Peyer's patch (tissue), 4 donors: ENCODE measurements around the gene IGF1R. TPM values are rescaled to one million over a fixed set of nuclear protein-coding genes. Genes with fewer than 3 reads are reported as not detected.

Experiments used
- DNase-seq, 3 donors: peaks; one replicate each; pipeline ENCODE4 v3.0.0-alpha.2; 2017 to 2019
- H3K27ac ChIP-seq, 4 donors: fragments of 200-600 bp; sonication (generic); one replicate each; pipeline ENCODE4 v1.5.1; 2016 to 2019
- H3K27me3 ChIP-seq, 2 donors: fragments of 200-600 bp; sonication (generic); one replicate each; pipeline ENCODE4 v1.5.1; 2019
- H3K36me3 ChIP-seq, 3 donors: fragments of 200-600 bp; sonication (generic); one replicate each; pipeline ENCODE4 v1.5.1; 2016 to 2019
- H3K4me1 ChIP-seq, 4 donors: fragments of 200-600 bp; sonication (generic); one replicate each; pipeline ENCODE4 v1.5.1; 2016 to 2019
- H3K4me3 ChIP-seq, 4 donors: fragments of 200-600 bp; sonication (generic); 1 replicate in 3 of 4; 2 replicates in 1 of 4; pipeline ENCODE4 v1.5.1; 2016 to 2019; ENCODE audit warnings: mild to moderate bottlenecking in 1 of 4
- H3K9me3 ChIP-seq, 4 donors: fragments of 200-600 bp; sonication (generic); one replicate each; pipeline ENCODE4 v1.5.1; 2016 to 2019; ENCODE audit warnings: mild to moderate bottlenecking in 1 of 4
- POLR2A ChIP-seq, 2 donors: fragments of 450-650 bp; IDR thresholded peaks; one replicate each; pipeline ENCODE4 v1.5.1; 2017; ENCODE audit warnings: antibody characterized with exemption in 2 of 2, mild to moderate bottlenecking in 2 of 2, moderate library complexity in 2 of 2
- total RNA-seq, 4 donors: library from RNA; depleted of rRNA; stranded (reverse); fragments of >200 nt; gene quantifications; one replicate each; pipeline ENCODE4 v1.1.0, GENCODE V29; 2016
- TF ChIP-seq, protein P1 (sequence below), 6 experiments: fragments of 450-650 bp in 4 of 6; fragments of 200-600 bp in 2 of 6; sonication (generic) in 1 of 6; IDR thresholded peaks; one replicate each; pipeline ENCODE4 v1.5.1; 2017 to 2019; ENCODE audit warnings: antibody characterized with exemption in 6 of 6, mild to moderate bottlenecking in 3 of 6, moderate library complexity in 1 of 6

IGF1R gene
- total RNA-seq, 4 donors from 2014 or later = 29.6 to 176 (median 88.1) TPM

DNA sequence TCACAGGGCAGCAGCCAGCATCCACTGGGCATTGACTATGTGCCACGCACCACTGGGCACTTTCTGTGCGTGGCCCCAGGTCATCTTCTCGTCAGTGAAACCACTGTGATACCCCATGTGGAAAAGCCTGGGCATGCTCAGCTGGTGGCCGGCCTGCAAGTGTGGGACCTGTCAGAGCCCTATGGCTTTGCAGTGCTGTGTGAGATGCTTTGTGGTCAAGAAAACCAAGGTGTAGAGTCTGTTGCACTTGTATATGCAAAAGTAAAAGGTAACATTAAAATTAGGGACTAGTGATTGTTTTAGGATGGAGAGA lies 289.7 kb downstream of the IGF1R start:
- H3K4me1 ChIP-seq = no peaks in the 10 kb centered on the region

DNA sequence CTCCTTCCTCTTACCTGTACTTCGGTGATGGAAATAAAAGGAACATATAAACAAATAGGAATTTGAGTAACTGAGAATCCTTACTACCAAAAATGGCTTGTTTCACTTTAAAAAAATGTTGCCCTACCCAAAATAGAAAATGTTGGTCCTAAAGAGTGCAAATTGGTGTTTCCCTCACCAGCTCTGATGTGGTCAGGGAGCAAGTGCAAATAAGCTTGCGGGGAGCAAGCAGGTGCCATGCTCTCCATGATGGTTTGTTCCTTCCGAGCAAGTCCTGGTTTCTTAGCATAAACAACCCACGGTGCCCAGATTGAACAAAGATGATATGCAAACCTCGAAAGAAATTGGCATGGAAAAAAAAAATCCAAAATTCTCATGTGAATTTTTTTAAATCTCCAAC lies 290.5 kb downstream of the IGF1R start:
- DNase-seq = no peak
- no peak overlapping the region for H3K27ac ChIP-seq
- no peaks in the 10 kb centered on the region for H3K27me3 ChIP-seq
- H3K4me3 ChIP-seq = no peak overlapping the region
- no peaks in the 10 kb centered on the region for H3K4me1 ChIP-seq
- peaks cover 0 to 50% (median 0%) of the 10 kb centered on the region in 3 donors for H3K36me3 ChIP-seq
- TF ChIP-seq POLR2A (IDR thresholded peaks at IDR 0.05) = no peak
- TF ChIP-seq, protein P1, sequence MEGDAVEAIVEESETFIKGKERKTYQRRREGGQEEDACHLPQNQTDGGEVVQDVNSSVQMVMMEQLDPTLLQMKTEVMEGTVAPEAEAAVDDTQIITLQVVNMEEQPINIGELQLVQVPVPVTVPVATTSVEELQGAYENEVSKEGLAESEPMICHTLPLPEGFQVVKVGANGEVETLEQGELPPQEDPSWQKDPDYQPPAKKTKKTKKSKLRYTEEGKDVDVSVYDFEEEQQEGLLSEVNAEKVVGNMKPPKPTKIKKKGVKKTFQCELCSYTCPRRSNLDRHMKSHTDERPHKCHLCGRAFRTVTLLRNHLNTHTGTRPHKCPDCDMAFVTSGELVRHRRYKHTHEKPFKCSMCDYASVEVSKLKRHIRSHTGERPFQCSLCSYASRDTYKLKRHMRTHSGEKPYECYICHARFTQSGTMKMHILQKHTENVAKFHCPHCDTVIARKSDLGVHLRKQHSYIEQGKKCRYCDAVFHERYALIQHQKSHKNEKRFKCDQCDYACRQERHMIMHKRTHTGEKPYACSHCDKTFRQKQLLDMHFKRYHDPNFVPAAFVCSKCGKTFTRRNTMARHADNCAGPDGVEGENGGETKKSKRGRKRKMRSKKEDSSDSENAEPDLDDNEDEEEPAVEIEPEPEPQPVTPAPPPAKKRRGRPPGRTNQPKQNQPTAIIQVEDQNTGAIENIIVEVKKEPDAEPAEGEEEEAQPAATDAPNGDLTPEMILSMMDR (IDR thresholded peaks at IDR 0.05) = no peak
- no peaks in the 10 kb centered on the region for H3K9me3 ChIP-seq

More for the DNA sequence above, 289.7 kb downstream of the IGF1R start:
- peak in 1 of 3 donors; percentile 21 for DNase-seq
- H3K9me3 ChIP-seq = no peaks in the 10 kb centered on the region
- no peak overlapping the region for H3K4me3 ChIP-seq
- no peak overlapping the region for H3K27ac ChIP-seq
- no peaks in the 10 kb centered on the region for H3K27me3 ChIP-seq
- TF ChIP-seq POLR2A (IDR thresholded peaks at IDR 0.05) = no peak
- TF ChIP-seq, protein P1 (IDR thresholded peaks at IDR 0.05) = no peak
- H3K36me3 ChIP-seq = peaks cover 0 to 50% (median 0%) of the 10 kb centered on the region in 3 donors

DNA sequence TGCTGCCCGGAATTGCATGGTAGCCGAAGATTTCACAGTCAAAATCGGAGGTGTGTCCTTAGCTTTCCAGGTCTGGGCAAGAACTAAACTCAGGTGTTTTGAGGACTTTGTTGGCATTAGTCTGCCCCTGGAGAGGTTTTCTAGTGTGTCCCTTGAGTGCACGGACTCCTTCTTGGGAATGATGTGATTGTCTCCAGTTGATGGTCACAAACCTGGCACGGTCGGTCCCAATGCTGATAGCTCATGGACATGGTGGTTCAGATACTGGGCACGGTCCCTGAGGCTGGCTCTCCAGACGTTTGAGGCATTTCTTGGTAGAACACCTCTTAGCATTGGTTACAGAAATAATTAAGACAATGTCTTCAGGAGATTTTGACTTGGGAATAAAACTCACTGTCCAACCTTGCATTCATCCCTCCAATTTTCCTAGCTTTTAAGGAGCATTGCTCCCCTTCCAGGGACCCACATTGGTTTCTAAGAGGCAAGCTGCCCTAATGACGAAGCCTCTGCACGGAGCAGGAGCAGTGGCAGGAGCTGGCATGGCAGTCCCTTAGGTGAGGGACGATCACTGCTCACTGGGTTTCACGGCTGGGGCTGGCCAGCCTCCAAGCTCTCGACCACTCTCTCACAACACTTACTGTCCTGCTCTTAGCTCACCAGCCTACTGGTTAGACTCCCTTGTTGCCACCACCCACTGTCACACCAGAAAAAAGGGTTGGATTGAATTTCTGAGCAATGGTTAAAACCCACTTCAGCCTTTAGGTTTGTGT lies 291.2 kb downstream of the IGF1R start:
- Histone ChIP-seq H3K4me1 (no peaks in the 10 kb centered on the region), H3K4me3 (no peak overlapping the region), H3K36me3 (peaks cover 0 to 50% (median 0%) of the 10 kb centered on the region in 3 donors), H3K27me3 (no peaks in the 10 kb centered on the region), H3K9me3 (no peaks in the 10 kb centered on the region), H3K27ac (no peak overlapping the region)
- DNase-seq = peak in 1 of 3 donors; percentile 21
- TF ChIP-seq, protein P1 (IDR thresholded peaks at IDR 0.05) = no peak
- TF ChIP-seq POLR2A (IDR thresholded peaks at IDR 0.05) = no peak

DNA sequence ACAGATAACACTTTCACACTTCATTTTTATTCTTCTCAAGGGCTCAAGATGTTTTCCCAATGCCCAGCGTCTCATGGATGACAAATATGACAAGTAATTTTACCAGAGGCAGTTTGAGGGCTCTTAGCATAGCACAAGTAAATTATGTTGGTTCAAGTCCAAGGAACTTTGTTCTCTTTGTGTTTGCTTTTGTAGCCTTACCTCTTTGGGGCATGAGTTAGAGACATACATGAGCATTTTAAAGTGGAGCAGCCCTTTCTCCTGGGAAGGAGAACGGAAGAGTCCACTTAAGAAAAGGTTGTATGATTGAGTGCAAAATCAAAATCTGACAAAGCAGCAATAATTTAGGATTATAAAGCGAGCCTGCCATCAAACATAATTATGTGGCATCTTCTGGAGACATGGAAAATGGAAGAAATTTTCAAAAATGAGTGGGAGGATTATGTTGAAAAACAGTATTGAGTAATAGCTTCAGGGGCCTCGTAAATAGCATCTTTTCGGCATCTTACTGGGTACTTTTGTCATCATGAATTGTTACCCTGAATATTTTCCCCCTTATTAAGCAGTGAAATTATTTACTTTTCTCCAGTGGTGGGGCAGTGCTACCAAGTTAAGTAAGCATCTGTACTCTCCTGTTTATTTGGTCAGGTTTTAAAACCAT lies 293.4 kb downstream of the IGF1R start:
- Histone ChIP-seq H3K9me3 (no peaks in the 10 kb centered on the region), H3K27ac (no peak overlapping the region), H3K4me1 (no peaks in the 10 kb centered on the region), H3K4me3 (no peak overlapping the region), H3K36me3 (peaks cover 0 to 43% (median 0%) of the 10 kb centered on the region in 3 donors), H3K27me3 (no peaks in the 10 kb centered on the region)
- TF ChIP-seq, protein P1 (IDR thresholded peaks at IDR 0.05) = no peak
- TF ChIP-seq POLR2A (IDR thresholded peaks at IDR 0.05) = no peak
- DNase-seq = no peak

DNA sequence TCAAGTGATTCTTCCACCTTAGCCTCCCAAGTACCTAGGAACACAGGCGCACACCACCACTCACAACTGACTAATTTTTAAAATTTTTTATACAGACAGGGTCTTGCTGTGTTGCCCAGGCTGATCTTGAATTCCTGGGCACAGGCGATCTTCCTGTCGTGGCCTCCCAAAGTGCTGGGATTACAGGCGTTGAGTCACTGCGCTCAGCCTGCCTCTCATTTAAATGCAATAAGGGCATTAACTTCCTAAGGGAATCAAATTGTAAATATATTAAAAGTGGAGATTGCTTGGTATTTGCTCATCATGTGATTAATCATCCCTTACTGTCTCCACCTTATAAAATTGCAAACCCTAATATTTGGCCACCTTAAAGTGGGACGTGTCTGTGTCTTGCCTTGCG lies 294.1 kb downstream of the IGF1R start:
- peaks cover 0 to 43% (median 0%) of the 10 kb centered on the region in 3 donors for H3K36me3 ChIP-seq
- no peaks in the 10 kb centered on the region for H3K4me1 ChIP-seq
- H3K9me3 ChIP-seq = no peaks in the 10 kb centered on the region
- DNase-seq = peak in 1 of 3 donors; percentile 7
- H3K27ac ChIP-seq = no peak overlapping the region
- no peak overlapping the region for H3K4me3 ChIP-seq
- no peaks in the 10 kb centered on the region for H3K27me3 ChIP-seq
- TF ChIP-seq POLR2A (IDR thresholded peaks at IDR 0.05) = no peak
- TF ChIP-seq, protein P1 (IDR thresholded peaks at IDR 0.05) = no peak
